H9 (cell line): ENCODE data around the gene THPO. TPM values are rescaled to one million over a fixed set of nuclear protein-coding genes. Genes with fewer than 3 reads are reported as not detected.

ENCODE experiments used
- DNase-seq: peaks from one replicate; pipeline ENCODE4 v3.0.0-alpha.2; 2017
- H2AFZ ChIP-seq: one replicate; pipeline ENCODE4 v1.6.1; 2013; ENCODE audit warnings: mild to moderate bottlenecking, low read length, control low read depth, moderate library complexity
- H2AK5ac ChIP-seq: 2 replicates; pipeline ENCODE4 v1.6.1; 2013; ENCODE audit warnings: low read length, control low read depth, mixed read lengths; ENCODE audit not compliant: insufficient read length
- H2BK120ac ChIP-seq: one replicate; pipeline ENCODE4 v1.6.1; 2013; ENCODE audit warnings: low read depth, mild to moderate bottlenecking, low read length, control low read depth, inconsistent platforms; ENCODE audit not compliant: poor library complexity, severe bottlenecking
- H2BK12ac ChIP-seq: 2 replicates; pipeline ENCODE4 v1.6.1; 2013; ENCODE audit warnings: low read length, control low read depth, mixed read lengths, low read depth; ENCODE audit not compliant: insufficient read length
- H2BK15ac ChIP-seq: 2 replicates; pipeline ENCODE4 v1.6.1; 2013; ENCODE audit warnings: low read depth, low read length, control low read depth
- H2BK20ac ChIP-seq: one replicate; pipeline ENCODE4 v1.6.1; 2013; ENCODE audit warnings: low read depth, mild to moderate bottlenecking, low read length, control low read depth, inconsistent platforms; ENCODE audit not compliant: poor library complexity, severe bottlenecking
- H2BK5ac ChIP-seq: 2 replicates; pipeline ENCODE4 v1.6.1; 2013; ENCODE audit warnings: low read length, control low read depth, mixed read lengths; ENCODE audit not compliant: insufficient read length
- H3K14ac ChIP-seq: 2 replicates; pipeline ENCODE4 v1.6.1; 2013; ENCODE audit warnings: low read length, control low read depth; ENCODE audit not compliant: insufficient read depth
- H3K18ac ChIP-seq: 2 replicates; pipeline ENCODE4 v1.6.1; 2013; ENCODE audit warnings: low read depth, mild to moderate bottlenecking, mixed read lengths, low read length, control low read depth; ENCODE audit not compliant: insufficient read length
- H3K23ac ChIP-seq: 2 replicates; pipeline ENCODE4 v1.6.1; 2013; ENCODE audit warnings: low read length, control low read depth, mixed read lengths, low read depth; ENCODE audit not compliant: insufficient read length
- H3K23me2 ChIP-seq: 2 replicates; pipeline ENCODE4 v1.6.1; 2013; ENCODE audit warnings: low read depth, mild to moderate bottlenecking, mixed read lengths, low read length, control low read depth; ENCODE audit not compliant: insufficient read length, poor library complexity, severe bottlenecking
- H3K27ac ChIP-seq: 2 replicates; pipeline ENCODE4 v1.5.1; 2013; ENCODE audit warnings: low read length, control low read depth, mixed read lengths, low read depth; ENCODE audit not compliant: insufficient read length
- H3K27me3 ChIP-seq: 2 replicates; pipeline ENCODE4 v1.6.1; 2013; ENCODE audit warnings: low read length, control low read depth, inconsistent platforms; ENCODE audit not compliant: insufficient read depth
- H3K4ac ChIP-seq: 2 replicates; pipeline ENCODE4 v1.6.1; 2013; ENCODE audit warnings: low read depth, mild to moderate bottlenecking, control low read depth, inconsistent platforms, low read length, moderate library complexity
- H3K4me1 ChIP-seq: 2 replicates; pipeline ENCODE4 v1.6.1; 2013; ENCODE audit warnings: low read length, control low read depth, inconsistent platforms; ENCODE audit not compliant: insufficient read depth
- H3K4me2 ChIP-seq: 2 replicates; pipeline ENCODE4 v1.6.1; 2013; ENCODE audit warnings: low read length, control low read depth, mixed read lengths; ENCODE audit not compliant: insufficient read length, insufficient read depth
- H3K56ac ChIP-seq: 2 replicates; pipeline ENCODE4 v1.6.1; 2013; ENCODE audit warnings: low read depth, mild to moderate bottlenecking, mixed read lengths, low read length, control low read depth; ENCODE audit not compliant: insufficient read length
- H3K79me1 ChIP-seq: 2 replicates; pipeline ENCODE4 v1.6.1; 2013; ENCODE audit warnings: low read depth, mild to moderate bottlenecking, moderate library complexity, low read length, control low read depth, inconsistent platforms; ENCODE audit not compliant: insufficient read depth, poor library complexity, severe bottlenecking
- H3K79me2 ChIP-seq: 2 replicates; pipeline ENCODE4 v1.6.1; 2013; ENCODE audit warnings: low read length, control low read depth, inconsistent platforms; ENCODE audit not compliant: insufficient read depth
- H3K9ac ChIP-seq: 2 replicates; pipeline ENCODE4 v1.6.1; 2013; ENCODE audit warnings: low read length, control low read depth, mixed read lengths; ENCODE audit not compliant: insufficient read length; ENCODE audit errors: extremely low read depth
- H3K9me3 ChIP-seq: one replicate; pipeline ENCODE4 v1.6.1; 2013; ENCODE audit warnings: low read depth, low read length, inconsistent platforms; ENCODE audit not compliant: control insufficient read depth
- H3T11ph ChIP-seq: one replicate; pipeline ENCODE4 v1.6.1; 2013; ENCODE audit warnings: mild to moderate bottlenecking, low read length, control low read depth, inconsistent platforms
- H4K20me1 ChIP-seq: one replicate; pipeline ENCODE4 v1.6.1; 2013; ENCODE audit not compliant: control insufficient read depth, insufficient read length, insufficient read depth
- H4K5ac ChIP-seq: 2 replicates; pipeline ENCODE4 v1.6.1; 2013; ENCODE audit warnings: low read depth, mild to moderate bottlenecking, mixed read lengths, low read length, control low read depth; ENCODE audit not compliant: insufficient read length
- H4K8ac ChIP-seq: replicated peaks from 2 replicates; pipeline ENCODE4 v1.6.1; 2013; ENCODE audit warnings: low read length, control low read depth, mixed read lengths, low read depth; ENCODE audit not compliant: insufficient read length
- H4K91ac ChIP-seq: 2 replicates; pipeline ENCODE4 v1.6.1; 2013; ENCODE audit warnings: low read depth, mild to moderate bottlenecking, moderate library complexity, mixed read lengths, low read length, control low read depth; ENCODE audit not compliant: insufficient read length
- H3K27ac Mint-ChIP-seq, 3 experiments: 2 replicates in 2 of 3; 3 replicates in 1 of 3; pipeline ENCODE4 v1.8.0; 2020 to 2021; ENCODE audit warnings: mixed read lengths in 3 of 3, mild to moderate bottlenecking in 1 of 3, moderate library complexity in 1 of 3
- H3K27me3 Mint-ChIP-seq: 2 replicates; pipeline ENCODE4 v1.8.0; 2021; ENCODE audit warnings: low read depth, mild to moderate bottlenecking, moderate library complexity, mixed read lengths
- H3K36me3 Mint-ChIP-seq, 3 experiments: 2 replicates in 2 of 3; 3 replicates in 1 of 3; pipeline ENCODE4 v1.8.0; 2020 to 2021; ENCODE audit warnings: low read depth in 3 of 3, mixed read lengths in 3 of 3; ENCODE audit not compliant: insufficient read depth in 1 of 3
- H3K4me1 Mint-ChIP-seq, 2 experiments: 2 replicates each; pipeline ENCODE4 v1.8.0; 2020; ENCODE audit warnings: mixed read lengths in 2 of 2
- H3K4me3 Mint-ChIP-seq, 2 experiments: 2 replicates in 1 of 2; 3 replicates in 1 of 2; pipeline ENCODE4 v1.8.0; 2020 to 2021; ENCODE audit warnings: mild to moderate bottlenecking in 2 of 2, mixed read lengths in 2 of 2, moderate library complexity in 1 of 2
- H3K9me3 Mint-ChIP-seq, 2 experiments: 2 replicates in 1 of 2; 3 replicates in 1 of 2; pipeline ENCODE4 v1.8.0; 2020; ENCODE audit warnings: mild to moderate bottlenecking in 2 of 2, mixed read lengths in 2 of 2, moderate library complexity in 1 of 2
- CTCF ChIP-seq: fragments of 200-600 bp; sonication (generic); conservative IDR thresholded peaks from 3 replicates; pipeline ENCODE4 v1.8.0; 2021; ENCODE audit warnings: antibody characterized with exemption, mild to moderate bottlenecking
- WGBS: extraction: QIAGEN DNeasy Blood & Tissue Kit; methylation state at CpG from one replicate; pipeline ENCODE4 v1.1.7; 2013; ENCODE audit warnings: missing lambda C conversion rate, low lambda C conversion rate, mixed read lengths; ENCODE audit not compliant: insufficient read length; ENCODE audit errors: extremely low coverage; 5-methylcytosine and 5-hydroxymethylcytosine counted together
- total RNA-seq: library from RNA; stranded (reverse); gene quantifications from 2 replicates; pipeline ENCODE4 v1.2.1, GENCODE V29; 2021

Gene THPO
- total RNA-seq, 1 experiment from 2014 or later, result 0.85 TPM

- no CpG with 5 or more reads among the region's 77 CpGs for WGBS
- no peak overlapping the region for H3K23ac ChIP-seq
- peak overlapping the region; percentile 10 for H3K27ac ChIP-seq
- H3K27me3 Mint-ChIP-seq, result no peaks in the 10 kb centered on the region; the same call in none of the 2 replicates
- H2AK5ac ChIP-seq, result no peak overlapping the region
- no peak overlapping the region for H3K56ac ChIP-seq
- H3K9ac ChIP-seq, result peak overlapping the region; percentile 31
- no peak overlapping the region for H2BK20ac ChIP-seq
- H3K79me1 ChIP-seq, result no peaks in the 10 kb centered on the region
- no peak overlapping the region for H4K5ac ChIP-seq
- no peaks in the 10 kb centered on the region for H3K4me1 ChIP-seq
- H3K36me3 Mint-ChIP-seq, result peaks cover 35 to 51% (median 42%) of the 10 kb centered on the region in 3 experiments
- peak overlapping the region; percentile 90 to 98 (median 98) for H3K27ac Mint-ChIP-seq
- H4K8ac ChIP-seq, result no peak overlapping the region
- H3K27me3 ChIP-seq, result no peaks in the 10 kb centered on the region
- no peaks in the 10 kb centered on the region; a peak in 1 of 5 replicates for H3K9me3 Mint-ChIP-seq
- no peaks in the 10 kb centered on the region for H3K79me2 ChIP-seq
- H3K9me3 ChIP-seq, result no peaks in the 10 kb centered on the region
- H3K4me2 ChIP-seq, result peak overlapping the region; percentile 81
- H4K91ac ChIP-seq, result no peak overlapping the region
- H3K4ac ChIP-seq, result no peak overlapping the region
- H2BK5ac ChIP-seq, result no peak overlapping the region
- H3K4me1 Mint-ChIP-seq, result peaks cover 34 to 37% of the 10 kb centered on the region in 2 experiments
- no peak overlapping the region for H2BK120ac ChIP-seq
- H3K23me2 ChIP-seq, result peaks cover 10% of the 10 kb centered on the region
- H2BK15ac ChIP-seq, result no peak overlapping the region
- peak overlapping the region; percentile 88 for H3K18ac ChIP-seq
- H3K4me3 Mint-ChIP-seq, result peak overlapping the region; percentile 86 to 93
- 0 out of 3 replicates have a peak, but pooled peaks have one; percentile 20 for TF ChIP-seq CTCF
- H3T11ph ChIP-seq, result no peak overlapping the region
- DNase-seq, result peak; percentile 92
- H4K20me1 ChIP-seq, result peaks cover 4% of the 10 kb centered on the region
- no peak overlapping the region for H2AFZ ChIP-seq
- H3K14ac ChIP-seq, result peak overlapping the region; percentile 80
- H2BK12ac ChIP-seq, result no peak overlapping the region
These were observed 42.1 kb downstream of the THPO start for GRCh38 chr3:184335661-184336546.
